ENCODE results near the gene ADCY2.

The ADCY2 gene

GRCh38 chr5:7629561-7629960 lies 233.6 kb downstream of the ADCY2 start:
- no peak for TF ChIP-seq CTCF (IDR thresholded peaks at IDR 0.05; ENCODE audit: insufficient read depth, low read length, poor library complexity, severe bottlenecking)
- Histone ChIP-seq H3K4me3 (replicated peaks; ENCODE audit: low read depth, low read length) (no peak overlapping the region), H3K36me3 (ENCODE audit: control insufficient read depth, insufficient read depth, low read length) (no peaks in the 10 kb centered on the region), H3K27me3 (replicated peaks; ENCODE audit: control insufficient read depth, insufficient read depth, low read length) (no peaks in the 10 kb centered on the region)
- no peak for DNase-seq (ENCODE audit: extremely low read depth, insufficient read length)

- TF ChIP-seq CTCF (IDR thresholded peaks at IDR 0.05; ENCODE audit: insufficient read depth, low read length, poor library complexity, severe bottlenecking), result no peak
- DNase-seq (ENCODE audit: extremely low read depth, insufficient read length), result no peak
- Histone ChIP-seq H3K27me3 (replicated peaks; ENCODE audit: control insufficient read depth, insufficient read depth, low read length) (no peaks in the 10 kb centered on the region), H3K4me3 (replicated peaks; ENCODE audit: low read depth, low read length) (no peak overlapping the region), H3K36me3 (ENCODE audit: control insufficient read depth, insufficient read depth, low read length) (no peaks in the 10 kb centered on the region)
Measured at GRCh38 chr5:7634837-7635236, 238.9 kb downstream of the ADCY2 start.

GRCh38 chr5:7638456-7638855 lies 242.5 kb downstream of the ADCY2 start:
- no peak for TF ChIP-seq CTCF (IDR thresholded peaks at IDR 0.05; ENCODE audit: insufficient read depth, low read length, poor library complexity, severe bottlenecking)
- H3K27me3 ChIP-seq (replicated peaks; ENCODE audit: control insufficient read depth, insufficient read depth, low read length), result no peaks in the 10 kb centered on the region
- H3K4me3 ChIP-seq (replicated peaks; ENCODE audit: low read depth, low read length), result no peak overlapping the region
- no peaks in the 10 kb centered on the region for H3K36me3 ChIP-seq (ENCODE audit: control insufficient read depth, insufficient read depth, low read length)
- DNase-seq (ENCODE audit: extremely low read depth, insufficient read length), result no peak

GRCh38 chr5:7642029-7642428 lies 246.1 kb downstream of the ADCY2 start:
- TF ChIP-seq CTCF (IDR thresholded peaks at IDR 0.05; ENCODE audit: insufficient read depth, low read length, poor library complexity, severe bottlenecking), result no peak
- DNase-seq (ENCODE audit: extremely low read depth, insufficient read length), result no peak
- H3K36me3 ChIP-seq (ENCODE audit: control insufficient read depth, insufficient read depth, low read length), result no peaks in the 10 kb centered on the region
- peaks cover 2% of the 10 kb centered on the region; the same call in 1 of the 2 replicates for H3K27me3 ChIP-seq (replicated peaks; ENCODE audit: control insufficient read depth, insufficient read depth, low read length)
- H3K4me3 ChIP-seq (replicated peaks; ENCODE audit: low read depth, low read length), result no peak overlapping the region

- no peak for DNase-seq (ENCODE audit: extremely low read depth, insufficient read length)
- Histone ChIP-seq H3K36me3 (ENCODE audit: control insufficient read depth, insufficient read depth, low read length) (no peaks in the 10 kb centered on the region), H3K27me3 (replicated peaks; ENCODE audit: control insufficient read depth, insufficient read depth, low read length) (peaks cover 2% of the 10 kb centered on the region; the same call in 1 of the 2 replicates), H3K4me3 (replicated peaks; ENCODE audit: low read depth, low read length) (no peak overlapping the region)
- no peak for TF ChIP-seq CTCF (IDR thresholded peaks at IDR 0.05; ENCODE audit: insufficient read depth, low read length, poor library complexity, severe bottlenecking)
Measured at GRCh38 chr5:7644723-7645122, 248.8 kb downstream of the ADCY2 start.

GRCh38 chr5:7650755-7651154 lies 254.8 kb downstream of the ADCY2 start:
- no peak for TF ChIP-seq CTCF (IDR thresholded peaks at IDR 0.05; ENCODE audit: insufficient read depth, low read length, poor library complexity, severe bottlenecking)
- Histone ChIP-seq H3K27me3 (replicated peaks; ENCODE audit: control insufficient read depth, insufficient read depth, low read length) (peaks cover 2% of the 10 kb centered on the region; the same call in 1 of the 2 replicates), H3K36me3 (ENCODE audit: control insufficient read depth, insufficient read depth, low read length) (no peaks in the 10 kb centered on the region), H3K4me3 (replicated peaks; ENCODE audit: low read depth, low read length) (no peak overlapping the region)
- DNase-seq (ENCODE audit: extremely low read depth, insufficient read length), result no peak

All from GM06990 (cell line).